ENCODE measurements around the gene KCTD3.

The KCTD3 gene

DNA sequence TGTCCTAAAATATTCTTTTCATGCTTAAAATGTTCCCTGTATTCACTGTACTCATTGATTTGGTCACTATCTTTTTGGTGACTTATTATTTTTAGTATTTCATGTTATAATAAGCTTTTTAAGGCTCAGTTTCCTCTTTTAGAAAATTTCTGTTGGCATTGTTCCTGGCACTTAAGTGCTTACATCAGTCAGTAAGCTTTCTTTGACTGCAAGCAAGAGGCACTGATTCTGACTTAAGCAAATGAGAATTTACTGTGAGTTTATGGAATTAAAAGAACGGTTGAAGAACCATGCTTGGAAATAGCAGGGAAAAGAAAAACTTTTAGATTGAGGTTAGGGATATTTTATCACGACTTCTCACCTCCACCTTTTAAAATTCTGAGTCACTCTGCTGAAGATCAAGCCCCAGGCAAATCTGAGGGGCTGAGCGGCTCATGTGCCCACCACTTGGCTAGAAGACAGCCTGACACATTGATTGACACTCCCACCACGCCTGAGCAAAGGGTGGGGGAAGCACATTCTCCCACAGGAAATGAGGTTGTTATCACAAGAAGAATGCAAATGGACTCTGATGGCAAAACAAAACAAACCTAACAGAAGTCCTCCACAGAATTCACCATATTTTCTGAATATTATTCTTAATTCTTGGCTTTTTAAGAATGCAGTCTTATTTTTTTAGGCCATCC lies 102.8 kb downstream of the KCTD3 start:
- DNase-seq (ENCODE audit: low read depth) = peak; percentile 5
- H3K4me3 ChIP-seq (ENCODE audit: control insufficient read depth, low read depth, low read length) = no peak overlapping the region
- no peak for TF ChIP-seq CTCF (IDR thresholded peaks at IDR 0.05; ENCODE audit: control insufficient read depth, insufficient read depth, low read depth, low read length, missing control alignments)
